HUDEP-2 (cell line): Measurements from ENCODE around the gene PPM1D.
A peak's percentile ranks its signal among the peaks of the same experiment; 100 is the strongest.
"Not testable (repeated sequence)": the region's sequence is repeated elsewhere in the genome, so short reads cannot be mapped to it uniquely, and the experiment has no call there.

Source experiments
- DNase-seq, 76 experiments: peaks; one replicate each; lab custom pipeline; 2025; ENCODE audit not compliant: unreplicated experiment in 76 of 76; lab: John Stamatoyannopoulos, UW

Gene PPM1D

GRCh38 chr17:60661489-60661888 is 61.5 kb downstream of the PPM1D start:
- DNase-seq, result no peak

GRCh38 chr17:60664022-60664421 is 64.0 kb downstream of the PPM1D start:
- no peak for DNase-seq

- no peak for DNase-seq
Observed at GRCh38 chr17:60665602-60666001, 65.6 kb downstream of the PPM1D start.

GRCh38 chr17:60668741-60669140 is 68.7 kb downstream of the PPM1D start:
- DNase-seq, result not testable (repeated sequence)

GRCh38 chr17:60671482-60671881 is 71.5 kb downstream of the PPM1D start:
- DNase-seq, result no peak

GRCh38 chr17:60674637-60675036 is 74.6 kb downstream of the PPM1D start:
- not testable (repeated sequence) for DNase-seq

- no peak for DNase-seq
Observed at GRCh38 chr17:60675997-60676396, 76.0 kb downstream of the PPM1D start.

- DNase-seq, result no peak
Observed at GRCh38 chr17:60676758-60677307, 76.8 kb downstream of the PPM1D start.

GRCh38 chr17:60677308-60678117 is 77.5 kb downstream of the PPM1D start, which contains the start of gene BCAS3:
TSS of gene BCAS3 (plus strand) at chr17:60677851.
- DNase-seq, result peak; percentile 36 to 99 (median 96)

- no peak for DNase-seq
Observed at GRCh38 chr17:60678118-60678444, 78.1 kb downstream of the PPM1D start.

- no peak for DNase-seq
Observed at GRCh38 chr17:60679287-60679686, 79.3 kb downstream of the PPM1D start.

GRCh38 chr17:60680754-60681153 is 80.8 kb downstream of the PPM1D start:
- DNase-seq, result no peak

GRCh38 chr17:60685437-60685836 is 85.4 kb downstream of the PPM1D start:
- DNase-seq, result no peak

- DNase-seq, result no peak
Observed at GRCh38 chr17:60695960-60696359, 96.0 kb downstream of the PPM1D start.

- DNase-seq, result no peak
Observed at GRCh38 chr17:60699090-60699489, 99.1 kb downstream of the PPM1D start.

GRCh38 chr17:60704170-60704569 is 104.2 kb downstream of the PPM1D start:
- DNase-seq, result no peak

GRCh38 chr17:60712675-60713074 is 112.7 kb downstream of the PPM1D start:
- DNase-seq, result no peak

- DNase-seq, result no peak
Observed at GRCh38 chr17:60713608-60714007, 113.6 kb downstream of the PPM1D start.
